H9 (cell line): ENCODE measurements around the gene PAXX. TPM values are rescaled to one million over a fixed set of nuclear protein-coding genes. Genes with fewer than 3 reads are reported as not detected.

Source experiments
- DNase-seq: peaks from one replicate; pipeline ENCODE4 v3.0.0-alpha.2; 2017
- H2AFZ ChIP-seq: one replicate; pipeline ENCODE4 v1.6.1; 2013; ENCODE audit warnings: mild to moderate bottlenecking, low read length, control low read depth, moderate library complexity
- H2AK5ac ChIP-seq: 2 replicates; pipeline ENCODE4 v1.6.1; 2013; ENCODE audit warnings: low read length, control low read depth, mixed read lengths; ENCODE audit not compliant: insufficient read length
- H2BK120ac ChIP-seq: one replicate; pipeline ENCODE4 v1.6.1; 2013; ENCODE audit warnings: low read depth, mild to moderate bottlenecking, low read length, control low read depth, inconsistent platforms; ENCODE audit not compliant: poor library complexity, severe bottlenecking
- H2BK12ac ChIP-seq: 2 replicates; pipeline ENCODE4 v1.6.1; 2013; ENCODE audit warnings: low read length, control low read depth, mixed read lengths, low read depth; ENCODE audit not compliant: insufficient read length
- H2BK15ac ChIP-seq: 2 replicates; pipeline ENCODE4 v1.6.1; 2013; ENCODE audit warnings: low read depth, low read length, control low read depth
- H2BK20ac ChIP-seq: one replicate; pipeline ENCODE4 v1.6.1; 2013; ENCODE audit warnings: low read depth, mild to moderate bottlenecking, low read length, control low read depth, inconsistent platforms; ENCODE audit not compliant: poor library complexity, severe bottlenecking
- H2BK5ac ChIP-seq: 2 replicates; pipeline ENCODE4 v1.6.1; 2013; ENCODE audit warnings: low read length, control low read depth, mixed read lengths; ENCODE audit not compliant: insufficient read length
- H3K14ac ChIP-seq: 2 replicates; pipeline ENCODE4 v1.6.1; 2013; ENCODE audit warnings: low read length, control low read depth; ENCODE audit not compliant: insufficient read depth
- H3K18ac ChIP-seq: 2 replicates; pipeline ENCODE4 v1.6.1; 2013; ENCODE audit warnings: low read depth, mild to moderate bottlenecking, mixed read lengths, low read length, control low read depth; ENCODE audit not compliant: insufficient read length
- H3K23ac ChIP-seq: 2 replicates; pipeline ENCODE4 v1.6.1; 2013; ENCODE audit warnings: low read length, control low read depth, mixed read lengths, low read depth; ENCODE audit not compliant: insufficient read length
- H3K23me2 ChIP-seq: 2 replicates; pipeline ENCODE4 v1.6.1; 2013; ENCODE audit warnings: low read depth, mild to moderate bottlenecking, mixed read lengths, low read length, control low read depth; ENCODE audit not compliant: insufficient read length, poor library complexity, severe bottlenecking
- H3K27ac ChIP-seq: 2 replicates; pipeline ENCODE4 v1.5.1; 2013; ENCODE audit warnings: low read length, control low read depth, mixed read lengths, low read depth; ENCODE audit not compliant: insufficient read length
- H3K27me3 ChIP-seq: 2 replicates; pipeline ENCODE4 v1.6.1; 2013; ENCODE audit warnings: low read length, control low read depth, inconsistent platforms; ENCODE audit not compliant: insufficient read depth
- H3K4ac ChIP-seq: 2 replicates; pipeline ENCODE4 v1.6.1; 2013; ENCODE audit warnings: low read depth, mild to moderate bottlenecking, control low read depth, inconsistent platforms, low read length, moderate library complexity
- H3K4me1 ChIP-seq: 2 replicates; pipeline ENCODE4 v1.6.1; 2013; ENCODE audit warnings: low read length, control low read depth, inconsistent platforms; ENCODE audit not compliant: insufficient read depth
- H3K4me2 ChIP-seq: 2 replicates; pipeline ENCODE4 v1.6.1; 2013; ENCODE audit warnings: low read length, control low read depth, mixed read lengths; ENCODE audit not compliant: insufficient read length, insufficient read depth
- H3K56ac ChIP-seq: 2 replicates; pipeline ENCODE4 v1.6.1; 2013; ENCODE audit warnings: low read depth, mild to moderate bottlenecking, mixed read lengths, low read length, control low read depth; ENCODE audit not compliant: insufficient read length
- H3K79me1 ChIP-seq: 2 replicates; pipeline ENCODE4 v1.6.1; 2013; ENCODE audit warnings: low read depth, mild to moderate bottlenecking, moderate library complexity, low read length, control low read depth, inconsistent platforms; ENCODE audit not compliant: insufficient read depth, poor library complexity, severe bottlenecking
- H3K79me2 ChIP-seq: 2 replicates; pipeline ENCODE4 v1.6.1; 2013; ENCODE audit warnings: low read length, control low read depth, inconsistent platforms; ENCODE audit not compliant: insufficient read depth
- H3K9ac ChIP-seq: 2 replicates; pipeline ENCODE4 v1.6.1; 2013; ENCODE audit warnings: low read length, control low read depth, mixed read lengths; ENCODE audit not compliant: insufficient read length; ENCODE audit errors: extremely low read depth
- H3K9me3 ChIP-seq: one replicate; pipeline ENCODE4 v1.6.1; 2013; ENCODE audit warnings: low read depth, low read length, inconsistent platforms; ENCODE audit not compliant: control insufficient read depth
- H3T11ph ChIP-seq: one replicate; pipeline ENCODE4 v1.6.1; 2013; ENCODE audit warnings: mild to moderate bottlenecking, low read length, control low read depth, inconsistent platforms
- H4K20me1 ChIP-seq: one replicate; pipeline ENCODE4 v1.6.1; 2013; ENCODE audit not compliant: control insufficient read depth, insufficient read length, insufficient read depth
- H4K5ac ChIP-seq: 2 replicates; pipeline ENCODE4 v1.6.1; 2013; ENCODE audit warnings: low read depth, mild to moderate bottlenecking, mixed read lengths, low read length, control low read depth; ENCODE audit not compliant: insufficient read length
- H4K8ac ChIP-seq: replicated peaks from 2 replicates; pipeline ENCODE4 v1.6.1; 2013; ENCODE audit warnings: low read length, control low read depth, mixed read lengths, low read depth; ENCODE audit not compliant: insufficient read length
- H4K91ac ChIP-seq: 2 replicates; pipeline ENCODE4 v1.6.1; 2013; ENCODE audit warnings: low read depth, mild to moderate bottlenecking, moderate library complexity, mixed read lengths, low read length, control low read depth; ENCODE audit not compliant: insufficient read length
- H3K27ac Mint-ChIP-seq, 3 experiments: 2 replicates in 2 of 3; 3 replicates in 1 of 3; pipeline ENCODE4 v1.8.0; 2020 to 2021; ENCODE audit warnings: mixed read lengths in 3 of 3, mild to moderate bottlenecking in 1 of 3, moderate library complexity in 1 of 3
- H3K27me3 Mint-ChIP-seq: 2 replicates; pipeline ENCODE4 v1.8.0; 2021; ENCODE audit warnings: low read depth, mild to moderate bottlenecking, moderate library complexity, mixed read lengths
- H3K36me3 Mint-ChIP-seq, 3 experiments: 2 replicates in 2 of 3; 3 replicates in 1 of 3; pipeline ENCODE4 v1.8.0; 2020 to 2021; ENCODE audit warnings: low read depth in 3 of 3, mixed read lengths in 3 of 3; ENCODE audit not compliant: insufficient read depth in 1 of 3
- H3K4me1 Mint-ChIP-seq, 2 experiments: 2 replicates each; pipeline ENCODE4 v1.8.0; 2020; ENCODE audit warnings: mixed read lengths in 2 of 2
- H3K4me3 Mint-ChIP-seq, 2 experiments: 2 replicates in 1 of 2; 3 replicates in 1 of 2; pipeline ENCODE4 v1.8.0; 2020 to 2021; ENCODE audit warnings: mild to moderate bottlenecking in 2 of 2, mixed read lengths in 2 of 2, moderate library complexity in 1 of 2
- H3K9me3 Mint-ChIP-seq, 2 experiments: 2 replicates in 1 of 2; 3 replicates in 1 of 2; pipeline ENCODE4 v1.8.0; 2020; ENCODE audit warnings: mild to moderate bottlenecking in 2 of 2, mixed read lengths in 2 of 2, moderate library complexity in 1 of 2
- WGBS: extraction: QIAGEN DNeasy Blood & Tissue Kit; methylation state at CpG from one replicate; pipeline ENCODE4 v1.1.7; 2013; ENCODE audit warnings: missing lambda C conversion rate, low lambda C conversion rate, mixed read lengths; ENCODE audit not compliant: insufficient read length; ENCODE audit errors: extremely low coverage; 5-methylcytosine and 5-hydroxymethylcytosine counted together
- total RNA-seq: library from RNA; stranded (reverse); gene quantifications from 2 replicates; pipeline ENCODE4 v1.2.1, GENCODE V29; 2021
- TF ChIP-seq, protein P1 (sequence below): fragments of 200-600 bp; sonication (generic); conservative IDR thresholded peaks from 3 replicates; pipeline ENCODE4 v1.8.0; 2021; ENCODE audit warnings: antibody characterized with exemption, mild to moderate bottlenecking

PAXX gene
- total RNA-seq, 1 experiment from 2014 or later: 51.2 TPM

GRCh38 chr9:136946228-136947027, 45.8 kb upstream of the PAXX start:
- Histone ChIP-seq H3K56ac (no peak overlapping the region), H2AK5ac (no peak overlapping the region), H2BK20ac (no peak overlapping the region), H3K9ac (no peak overlapping the region), H4K5ac (no peak overlapping the region), H2BK15ac (no peak overlapping the region), H4K20me1 (no peaks in the 10 kb centered on the region), H4K8ac (no peak overlapping the region), H3K79me2 (no peaks in the 10 kb centered on the region), H3K18ac (no peak overlapping the region), H3K4ac (no peak overlapping the region), H3K14ac (no peak overlapping the region), H3K4me2 (no peak overlapping the region), H2BK120ac (no peak overlapping the region), H3K27me3 (no peaks in the 10 kb centered on the region), H2BK12ac (no peak overlapping the region), H3K9me3 (no peaks in the 10 kb centered on the region), H3K23ac (no peak overlapping the region), H2AFZ (no peak overlapping the region), H2BK5ac (no peak overlapping the region), H4K91ac (no peak overlapping the region), H3K79me1 (no peaks in the 10 kb centered on the region), H3T11ph (no peak overlapping the region), H3K23me2 (peaks cover 8% of the 10 kb centered on the region), H3K27ac (no peak overlapping the region), H3K4me1 (no peaks in the 10 kb centered on the region)
- H3K27me3 Mint-ChIP-seq: no peaks in the 10 kb centered on the region
- H3K36me3 Mint-ChIP-seq: peaks cover 2 to 14% (median 13%) of the 10 kb centered on the region in 3 experiments; a peak in 5 of 7 replicates
- DNase-seq: no peak
- peaks cover 10 to 18% of the 10 kb centered on the region in 2 experiments for H3K4me1 Mint-ChIP-seq
- no peak overlapping the region for H3K27ac Mint-ChIP-seq
- no peaks in the 10 kb centered on the region for H3K9me3 Mint-ChIP-seq
- no peak overlapping the region for H3K4me3 Mint-ChIP-seq
- WGBS: no CpG with 5 or more reads among the region's 27 CpGs
- TF ChIP-seq, protein P1, sequence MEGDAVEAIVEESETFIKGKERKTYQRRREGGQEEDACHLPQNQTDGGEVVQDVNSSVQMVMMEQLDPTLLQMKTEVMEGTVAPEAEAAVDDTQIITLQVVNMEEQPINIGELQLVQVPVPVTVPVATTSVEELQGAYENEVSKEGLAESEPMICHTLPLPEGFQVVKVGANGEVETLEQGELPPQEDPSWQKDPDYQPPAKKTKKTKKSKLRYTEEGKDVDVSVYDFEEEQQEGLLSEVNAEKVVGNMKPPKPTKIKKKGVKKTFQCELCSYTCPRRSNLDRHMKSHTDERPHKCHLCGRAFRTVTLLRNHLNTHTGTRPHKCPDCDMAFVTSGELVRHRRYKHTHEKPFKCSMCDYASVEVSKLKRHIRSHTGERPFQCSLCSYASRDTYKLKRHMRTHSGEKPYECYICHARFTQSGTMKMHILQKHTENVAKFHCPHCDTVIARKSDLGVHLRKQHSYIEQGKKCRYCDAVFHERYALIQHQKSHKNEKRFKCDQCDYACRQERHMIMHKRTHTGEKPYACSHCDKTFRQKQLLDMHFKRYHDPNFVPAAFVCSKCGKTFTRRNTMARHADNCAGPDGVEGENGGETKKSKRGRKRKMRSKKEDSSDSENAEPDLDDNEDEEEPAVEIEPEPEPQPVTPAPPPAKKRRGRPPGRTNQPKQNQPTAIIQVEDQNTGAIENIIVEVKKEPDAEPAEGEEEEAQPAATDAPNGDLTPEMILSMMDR: no peak
